NCI-H2196 (cell line): ENCODE measurements around the gene SLC30A10.
"Not testable (repeated sequence)": the region's sequence is repeated elsewhere in the genome, so short reads cannot be mapped to it uniquely, and the experiment has no call there.

Experiments
- DNase-seq: peaks from one replicate; lab custom pipeline; 2025; ENCODE audit not compliant: unreplicated experiment; lab: John Stamatoyannopoulos, UW

SLC30A10 gene

DNA sequence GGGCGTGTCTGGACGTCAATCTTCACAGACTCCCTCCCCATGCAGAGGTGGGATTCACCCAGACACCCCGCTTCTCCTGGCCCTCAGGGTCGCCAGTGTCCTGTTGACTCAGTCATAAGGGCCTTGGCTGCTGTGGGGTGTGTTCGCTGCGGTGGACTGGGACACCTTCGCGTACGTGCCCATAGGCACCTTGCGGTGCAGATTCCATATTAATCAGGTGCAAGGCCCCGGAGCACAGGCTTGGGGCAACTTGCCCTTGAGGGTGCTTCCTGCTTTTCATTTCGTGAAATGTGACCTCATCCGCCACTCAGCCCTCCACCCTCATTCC, 398 bp upstream of the SLC30A10 start:
- no peak for DNase-seq

- no peak for DNase-seq
Observed at GRCh38 chr1:219927298-219927955, 930 bp downstream of the SLC30A10 start.

DNA sequence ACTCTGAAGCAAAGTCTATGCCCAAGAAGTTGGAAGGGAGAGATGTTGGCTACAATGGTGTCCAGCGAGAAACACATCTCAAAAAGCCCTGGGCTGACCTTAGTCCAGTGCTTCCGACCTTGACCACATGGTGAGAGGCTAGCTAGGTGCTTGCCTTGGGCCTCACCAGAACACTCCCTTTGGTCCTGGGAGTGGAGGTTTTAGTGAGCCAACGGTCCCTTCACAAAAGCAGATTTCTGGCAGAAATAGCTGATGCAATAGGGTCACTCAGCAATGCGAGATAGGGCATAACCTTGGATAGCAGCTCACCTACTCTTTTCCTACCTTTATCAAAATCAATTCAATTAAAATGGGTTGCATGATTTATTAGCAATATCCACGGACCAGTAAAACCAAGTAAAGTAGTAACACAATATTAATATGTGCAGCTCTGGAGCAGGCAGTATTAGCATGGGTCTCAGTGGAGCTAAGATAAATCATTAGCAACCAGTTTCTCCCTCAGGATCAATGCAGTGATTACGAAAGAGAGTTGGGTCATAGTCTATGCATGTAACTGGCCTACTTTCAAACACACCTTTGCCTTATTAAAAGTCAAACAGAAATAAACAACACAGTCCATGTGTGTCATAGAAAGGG, 1.9 kb downstream of the SLC30A10 start:
- no peak for DNase-seq

DNA sequence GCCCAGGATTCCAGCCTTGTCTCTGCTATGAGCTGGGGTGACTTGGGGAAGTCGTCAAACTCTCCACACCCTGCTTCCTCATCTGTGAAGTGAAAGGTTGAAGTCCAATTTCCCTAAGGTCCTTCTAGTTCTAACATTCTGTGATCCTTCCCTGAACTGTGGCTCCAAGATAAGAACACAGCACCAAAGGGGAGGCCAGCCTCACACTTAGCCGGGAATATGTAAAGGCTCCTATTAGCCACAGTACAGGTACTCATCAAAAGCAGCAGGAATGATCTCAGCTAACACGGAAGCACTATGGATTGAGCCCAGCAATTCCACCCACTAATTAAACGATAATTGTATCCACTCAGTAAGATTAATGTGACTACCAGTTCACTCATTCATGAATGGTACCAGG, 4.0 kb downstream of the SLC30A10 start:
- no peak for DNase-seq

DNA sequence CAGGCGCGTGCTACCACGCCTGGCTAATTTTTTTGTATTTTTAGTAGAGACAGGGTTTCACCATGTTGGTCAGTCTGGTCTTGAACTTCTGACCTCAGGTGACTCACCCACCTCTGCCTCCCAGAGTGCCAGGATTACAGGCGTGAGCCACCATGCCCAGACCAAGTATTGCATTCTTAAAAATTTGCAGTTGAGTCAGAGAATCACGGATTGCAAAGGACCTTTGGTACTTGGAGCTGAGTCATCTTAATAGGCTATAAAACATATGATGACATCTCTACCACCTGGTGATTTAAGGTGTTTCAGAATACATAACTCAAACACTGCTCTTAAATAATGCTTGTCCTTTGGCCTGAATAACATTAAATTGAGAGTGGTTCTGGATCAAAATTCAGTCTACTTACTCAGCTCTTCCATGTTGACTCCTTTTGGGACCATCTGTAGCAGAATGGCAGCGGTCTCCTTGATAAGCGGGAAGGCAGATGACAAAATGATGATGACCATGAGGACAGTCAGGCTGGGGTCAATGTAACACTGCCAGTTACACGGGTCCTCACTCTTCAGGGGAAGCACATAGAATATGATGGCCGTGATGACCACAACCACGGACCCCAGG, 10.4 kb downstream of the SLC30A10 start:
- DNase-seq = no peak

- DNase-seq = no peak
Observed at GRCh38 chr1:219917281-219917680, 11.1 kb downstream of the SLC30A10 start.

- DNase-seq = no peak
Observed at GRCh38 chr1:219916257-219916656, 12.1 kb downstream of the SLC30A10 start.

- no peak for DNase-seq
Observed at GRCh38 chr1:219913005-219913770, 15.2 kb downstream of the SLC30A10 start.

- no peak for DNase-seq
Observed at GRCh38 chr1:219910716-219911115, 17.6 kb downstream of the SLC30A10 start.

GRCh38 chr1:219909476-219909875, 18.9 kb downstream of the SLC30A10 start:
- no peak for DNase-seq

DNA sequence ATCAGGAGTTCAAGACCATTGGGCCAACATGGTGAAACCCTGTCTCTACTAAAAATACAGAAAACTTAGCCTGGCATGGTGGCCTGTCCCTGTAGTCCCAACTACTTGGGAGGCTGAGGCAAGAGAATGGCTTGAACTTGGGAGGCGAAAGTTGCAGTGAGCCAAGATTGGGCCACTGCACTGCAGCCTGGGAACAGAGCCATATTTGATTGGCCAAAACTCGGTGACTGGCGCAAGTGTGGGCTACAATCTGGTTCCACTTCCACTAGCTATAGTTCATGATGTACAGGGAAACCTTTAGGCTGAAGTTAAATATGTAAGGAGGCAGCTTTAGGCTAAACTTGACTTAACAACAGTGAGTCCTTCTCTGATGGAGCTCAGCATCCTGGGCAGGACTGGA, 20.2 kb downstream of the SLC30A10 start:
- DNase-seq = no peak

DNA sequence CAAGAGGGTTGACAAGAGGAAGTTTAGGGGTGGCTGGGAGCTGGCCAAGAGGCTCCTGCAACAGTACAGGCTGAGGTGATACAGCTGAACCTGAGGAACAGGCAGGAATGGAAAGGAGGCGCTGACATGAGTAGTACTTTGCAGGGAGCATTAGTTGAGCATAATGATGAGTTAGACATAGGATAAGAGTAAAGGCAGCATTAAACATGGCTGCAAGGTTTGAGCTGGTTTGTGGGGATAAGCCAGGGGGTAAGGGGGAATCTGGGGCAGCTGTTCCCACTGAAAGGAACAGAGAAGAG, 20.6 kb downstream of the SLC30A10 start:
- DNase-seq = no peak

- no peak for DNase-seq
Observed at GRCh38 chr1:219906924-219907771, 21.2 kb downstream of the SLC30A10 start.

DNA sequence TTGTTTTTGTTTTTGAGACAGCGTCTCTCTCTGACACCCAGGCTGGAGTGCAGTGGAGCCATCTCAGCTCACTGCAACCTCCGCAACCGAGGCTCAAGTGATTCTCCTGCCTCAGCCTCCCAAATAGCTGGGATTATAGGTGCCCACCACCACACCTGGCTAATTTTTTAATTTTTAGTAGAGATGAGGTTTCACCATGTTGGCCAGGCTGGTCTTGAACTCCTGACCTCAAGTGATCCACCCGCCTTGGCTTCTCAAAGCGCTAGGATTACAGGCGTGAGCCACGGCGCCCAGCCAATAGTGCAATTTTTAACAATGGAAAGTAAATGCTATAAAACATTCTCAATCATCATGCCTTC, 21.8 kb downstream of the SLC30A10 start:
- DNase-seq = not testable (repeated sequence)

DNA sequence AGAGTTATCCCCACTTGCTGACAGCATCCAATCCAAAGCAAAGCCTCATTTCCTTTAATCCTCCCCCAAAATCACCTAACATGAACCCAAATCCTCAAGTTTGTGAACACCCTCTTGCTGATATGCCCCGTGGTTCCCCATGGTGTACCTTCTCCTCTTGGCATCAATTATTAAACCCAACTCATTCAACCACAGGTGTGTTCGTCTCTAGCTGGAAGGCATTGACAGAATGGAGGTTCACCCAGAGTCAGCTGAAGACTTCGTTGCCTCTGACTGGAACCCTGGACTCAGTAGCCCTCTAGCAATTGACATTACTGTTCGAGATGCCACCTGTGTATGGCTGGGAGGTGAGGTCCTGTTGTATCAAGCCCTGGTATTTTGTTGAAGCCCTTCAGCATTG, 22.8 kb downstream of the SLC30A10 start:
- DNase-seq = no peak

- no peak for DNase-seq
Observed at GRCh38 chr1:219904934-219905333, 23.4 kb downstream of the SLC30A10 start.

DNA sequence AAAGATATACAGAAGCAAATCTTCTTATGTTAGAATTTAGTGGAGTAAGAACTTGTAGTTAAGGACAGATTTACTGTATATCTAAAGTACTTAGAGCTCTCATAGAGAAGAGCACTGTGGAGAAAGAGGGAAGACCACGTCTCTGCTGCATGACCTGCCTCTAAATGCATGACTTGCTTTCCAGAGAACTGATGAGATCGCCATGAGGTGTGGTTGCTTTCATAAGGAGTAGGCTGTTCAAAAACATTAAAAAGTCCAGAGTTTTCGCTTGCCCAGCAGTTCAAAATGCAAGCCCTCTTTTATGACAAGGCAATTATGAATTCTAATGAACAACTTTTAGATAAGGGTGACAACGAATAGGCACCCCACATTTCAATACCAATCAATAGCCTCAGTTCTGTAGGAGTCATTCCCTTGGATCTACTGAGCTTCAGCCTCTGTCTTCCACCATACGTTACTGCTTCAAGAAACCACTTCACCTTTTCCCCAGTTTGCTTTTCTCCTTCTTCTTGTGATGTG, 24.9 kb downstream of the SLC30A10 start:
- no peak for DNase-seq

GRCh38 chr1:219902951-219903350, 25.4 kb downstream of the SLC30A10 start:
- DNase-seq = no peak

DNA sequence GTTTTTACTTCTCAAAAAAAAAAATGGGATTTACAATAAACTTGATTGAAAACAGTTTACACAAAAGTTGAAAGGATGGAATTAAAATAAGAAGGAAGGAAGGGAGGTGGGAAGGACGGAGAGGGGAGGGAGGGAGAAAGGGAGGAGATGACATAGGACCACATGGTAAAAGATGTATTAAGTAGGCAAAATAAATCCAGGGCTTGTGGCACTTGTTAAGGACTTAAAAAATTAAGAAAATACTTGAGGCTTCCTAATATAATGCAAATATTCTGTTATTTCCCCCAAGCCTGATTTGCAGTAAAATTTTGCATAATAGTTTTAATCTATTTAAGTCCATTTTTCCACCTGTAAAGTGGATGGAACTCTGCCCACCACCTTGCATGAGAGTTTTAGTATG, 27.5 kb downstream of the SLC30A10 start:
- DNase-seq = no peak

DNA sequence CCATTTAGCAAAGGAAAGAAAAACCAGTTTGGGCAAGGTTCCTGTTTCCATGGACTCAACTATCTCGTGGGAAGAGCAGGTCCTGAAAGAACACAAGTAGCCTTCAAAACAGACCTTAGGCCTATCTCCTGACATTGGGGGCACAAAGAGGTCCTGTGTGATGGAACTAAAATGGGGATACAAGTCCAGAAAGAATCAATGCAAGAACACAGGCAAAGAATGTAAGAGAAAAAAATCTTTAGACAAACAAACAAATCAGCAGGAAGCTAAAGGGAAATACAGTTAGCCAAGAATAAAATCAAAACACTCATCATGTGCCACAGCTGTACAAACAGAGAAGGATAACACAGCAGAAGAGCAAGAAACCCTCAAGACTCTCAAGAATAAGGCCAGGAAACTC, 28.2 kb downstream of the SLC30A10 start:
- DNase-seq = no peak

DNA sequence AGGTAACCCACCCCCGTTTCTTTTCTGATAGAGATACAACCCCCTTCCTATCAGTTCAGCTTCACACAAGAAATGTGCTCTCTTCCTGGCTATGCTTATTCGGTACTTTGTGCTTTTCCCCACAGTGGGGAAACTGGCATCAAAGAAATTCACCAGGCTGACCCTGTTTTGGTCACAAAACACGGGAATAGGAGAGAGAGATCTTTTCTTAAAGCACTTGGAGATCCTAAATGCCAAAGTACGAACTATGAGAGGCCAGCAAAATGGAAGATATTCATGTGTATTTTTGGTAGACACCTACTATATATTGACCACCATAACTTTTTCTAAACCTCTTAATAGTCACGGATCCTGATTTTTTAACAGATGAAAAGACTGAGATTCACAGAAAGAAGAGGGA, 30.0 kb downstream of the SLC30A10 start:
- no peak for DNase-seq
